BE2C (cell line): ENCODE measurements around the gene PA2G4.

ENCODE experiments used
- DNase-seq: peaks from one replicate; pipeline ENCODE4 v3.0.0-alpha.2; 2020
- H3K27me3 ChIP-seq: fragments of 250-450 bp; sonication (Bioruptor Pico); 2 replicates; pipeline ENCODE4 v1.5.1; 2020; ENCODE audit warnings: mild to moderate bottlenecking
- H3K36me3 ChIP-seq: fragments of 250-450 bp; sonication (Bioruptor Pico); 2 replicates; pipeline ENCODE4 v1.5.1; 2020; ENCODE audit warnings: mild to moderate bottlenecking
- H3K4me1 ChIP-seq: fragments of 250-450 bp; sonication (Bioruptor Pico); 2 replicates; pipeline ENCODE4 v1.5.1; 2020
- H3K4me3 ChIP-seq: 2 replicates; pipeline ENCODE4 v1.5.1; 2011; ENCODE audit warnings: low read depth, low read length
- H3K9me3 ChIP-seq: fragments of 250-450 bp; sonication (Bioruptor Pico); 2 replicates; pipeline ENCODE4 v1.5.1; 2020
- TF ChIP-seq, protein P1 (sequence below): IDR thresholded peaks from 2 replicates; pipeline ENCODE4 v1.5.1; 2012; ENCODE audit warnings: mild to moderate bottlenecking, low read depth, low read length

Gene PA2G4

DNA sequence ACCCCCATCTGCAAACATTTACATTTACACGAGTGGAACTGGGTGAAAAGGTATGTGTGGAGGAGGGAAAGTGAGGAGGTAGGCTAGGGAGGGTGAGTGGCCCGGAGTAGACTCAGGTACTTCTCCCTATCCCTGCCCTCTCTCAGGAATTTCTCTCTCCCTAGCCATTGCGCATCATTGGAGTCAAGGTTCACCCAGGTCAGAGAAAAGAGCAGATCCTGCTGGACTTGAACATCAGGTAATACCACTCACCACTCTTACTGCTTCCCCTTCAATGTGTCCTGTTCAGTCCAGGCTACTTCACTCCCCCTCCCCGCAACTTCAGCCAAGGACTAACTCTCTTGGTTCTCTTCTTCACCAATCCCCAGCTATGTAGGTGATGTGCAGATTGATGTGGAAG, 26.5 kb downstream of the PA2G4 start:
- Histone ChIP-seq H3K4me1 (peaks cover 11% of the 10 kb centered on the region), H3K4me3 (no peak overlapping the region), H3K9me3 (no peaks in the 10 kb centered on the region), H3K27me3 (no peaks in the 10 kb centered on the region), H3K36me3 (peaks cover 42% of the 10 kb centered on the region)
- TF ChIP-seq, protein P1, sequence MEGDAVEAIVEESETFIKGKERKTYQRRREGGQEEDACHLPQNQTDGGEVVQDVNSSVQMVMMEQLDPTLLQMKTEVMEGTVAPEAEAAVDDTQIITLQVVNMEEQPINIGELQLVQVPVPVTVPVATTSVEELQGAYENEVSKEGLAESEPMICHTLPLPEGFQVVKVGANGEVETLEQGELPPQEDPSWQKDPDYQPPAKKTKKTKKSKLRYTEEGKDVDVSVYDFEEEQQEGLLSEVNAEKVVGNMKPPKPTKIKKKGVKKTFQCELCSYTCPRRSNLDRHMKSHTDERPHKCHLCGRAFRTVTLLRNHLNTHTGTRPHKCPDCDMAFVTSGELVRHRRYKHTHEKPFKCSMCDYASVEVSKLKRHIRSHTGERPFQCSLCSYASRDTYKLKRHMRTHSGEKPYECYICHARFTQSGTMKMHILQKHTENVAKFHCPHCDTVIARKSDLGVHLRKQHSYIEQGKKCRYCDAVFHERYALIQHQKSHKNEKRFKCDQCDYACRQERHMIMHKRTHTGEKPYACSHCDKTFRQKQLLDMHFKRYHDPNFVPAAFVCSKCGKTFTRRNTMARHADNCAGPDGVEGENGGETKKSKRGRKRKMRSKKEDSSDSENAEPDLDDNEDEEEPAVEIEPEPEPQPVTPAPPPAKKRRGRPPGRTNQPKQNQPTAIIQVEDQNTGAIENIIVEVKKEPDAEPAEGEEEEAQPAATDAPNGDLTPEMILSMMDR, result no peak
- DNase-seq, result no peak

DNA sequence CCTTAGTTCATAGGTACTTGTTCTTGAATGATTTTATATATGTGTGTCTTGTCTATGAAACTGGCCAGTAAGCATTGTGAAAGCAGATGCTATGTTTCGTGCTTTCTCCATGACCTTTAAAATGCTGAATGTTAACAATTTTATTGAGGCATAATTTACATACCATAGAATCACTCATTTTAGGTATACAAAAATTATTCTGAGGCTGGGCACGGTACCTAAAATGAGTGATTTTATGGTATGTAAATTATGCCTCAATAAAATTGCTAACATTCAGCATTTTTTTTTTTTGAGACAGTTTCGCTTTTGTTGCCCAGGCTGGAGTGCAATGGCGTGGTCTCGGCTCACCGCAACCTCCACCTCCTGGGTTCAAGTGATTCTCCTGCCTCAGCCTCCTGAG, 30.5 kb downstream of the PA2G4 start:
- no peak for DNase-seq
- peaks cover 70% of the 10 kb centered on the region for H3K36me3 ChIP-seq
- no peak overlapping the region for H3K4me3 ChIP-seq
- no peaks in the 10 kb centered on the region for H3K4me1 ChIP-seq
- H3K27me3 ChIP-seq, result no peaks in the 10 kb centered on the region
- TF ChIP-seq, protein P1, result no peak
- no peaks in the 10 kb centered on the region for H3K9me3 ChIP-seq

DNA sequence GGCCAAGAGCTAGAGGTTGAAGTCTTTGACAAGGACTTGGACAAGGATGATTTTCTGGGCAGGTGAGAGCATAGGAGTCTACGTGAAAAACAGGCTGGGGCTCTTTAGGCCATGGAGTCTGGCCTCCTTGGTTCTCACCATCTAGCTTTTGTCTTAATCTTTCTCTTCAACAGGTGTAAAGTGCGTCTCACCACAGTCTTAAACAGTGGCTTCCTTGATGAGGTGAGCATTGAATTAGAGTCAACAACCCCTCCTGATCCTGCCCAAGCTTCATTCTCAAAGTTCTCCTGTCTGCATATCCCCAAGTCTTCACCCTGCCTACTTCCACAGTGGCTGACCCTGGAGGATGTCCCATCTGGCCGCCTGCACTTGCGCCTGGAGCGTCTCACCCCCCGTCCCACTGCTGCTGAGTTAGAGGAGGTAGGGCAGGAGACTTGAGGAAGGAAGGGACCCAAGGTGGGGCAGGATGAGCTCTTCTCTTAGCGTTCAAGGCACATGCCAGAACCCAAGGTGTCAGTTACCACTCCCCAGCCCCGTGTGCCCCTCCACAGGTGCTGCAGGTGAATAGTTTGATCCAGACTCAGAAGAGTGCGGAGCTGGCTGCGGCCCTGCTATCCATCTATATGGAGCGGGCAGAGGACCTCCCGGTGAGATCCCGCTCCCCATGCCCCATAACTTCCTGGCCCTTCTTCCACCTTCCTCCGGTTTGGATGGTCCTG, 33.7 kb downstream of the PA2G4 start:
- no peaks in the 10 kb centered on the region for H3K4me1 ChIP-seq
- no peaks in the 10 kb centered on the region for H3K27me3 ChIP-seq
- TF ChIP-seq, protein P1, result no peak
- H3K9me3 ChIP-seq, result no peaks in the 10 kb centered on the region
- DNase-seq, result no peak
- H3K4me3 ChIP-seq, result no peak overlapping the region
- peaks cover 67% of the 10 kb centered on the region for H3K36me3 ChIP-seq

DNA sequence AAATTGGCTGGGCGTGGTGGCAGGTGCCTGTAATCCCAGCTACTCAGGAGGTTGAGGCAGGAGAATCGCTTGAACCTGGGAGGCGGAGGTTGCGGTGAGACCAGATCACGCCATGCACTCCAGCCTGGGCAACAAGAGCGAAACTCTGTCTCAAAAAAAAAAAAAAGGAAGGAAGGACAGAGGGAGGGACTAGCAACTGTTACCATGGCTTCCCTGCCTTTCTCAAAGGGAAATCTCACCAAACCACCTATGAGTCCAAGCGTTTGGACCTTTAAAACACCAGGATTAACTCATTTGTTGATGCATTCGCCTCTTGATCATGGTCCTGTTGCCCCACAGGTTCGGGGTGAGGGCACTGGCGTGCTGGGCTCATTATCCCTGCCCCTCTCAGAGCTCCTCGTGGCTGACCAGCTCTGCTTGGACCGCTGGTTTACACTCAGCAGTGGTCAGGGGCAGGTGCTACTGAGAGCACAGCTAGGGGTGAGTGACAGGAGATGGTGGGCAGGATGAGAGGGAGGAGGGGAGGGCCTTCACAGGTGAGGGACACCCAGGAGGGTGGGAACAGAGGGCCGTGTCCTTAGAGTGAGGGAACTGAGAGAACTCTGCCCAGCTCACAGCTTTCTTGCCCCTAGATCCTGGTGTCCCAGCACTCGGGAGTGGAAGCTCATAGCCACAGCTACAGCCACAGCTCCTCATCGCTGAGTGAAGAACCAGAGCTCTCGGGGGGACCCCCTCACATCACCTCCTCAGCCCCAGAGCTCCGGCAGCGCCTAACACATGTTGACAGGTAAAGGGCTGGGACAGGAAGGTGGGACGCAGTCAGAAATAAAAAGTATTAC, 37.8 kb downstream of the PA2G4 start:
- H3K36me3 ChIP-seq, result peaks cover 64% of the 10 kb centered on the region
- TF ChIP-seq, protein P1, result no peak
- H3K4me3 ChIP-seq, result no peak overlapping the region
- DNase-seq, result no peak
- H3K27me3 ChIP-seq, result no peaks in the 10 kb centered on the region
- H3K9me3 ChIP-seq, result no peaks in the 10 kb centered on the region
- H3K4me1 ChIP-seq, result no peaks in the 10 kb centered on the region

DNA sequence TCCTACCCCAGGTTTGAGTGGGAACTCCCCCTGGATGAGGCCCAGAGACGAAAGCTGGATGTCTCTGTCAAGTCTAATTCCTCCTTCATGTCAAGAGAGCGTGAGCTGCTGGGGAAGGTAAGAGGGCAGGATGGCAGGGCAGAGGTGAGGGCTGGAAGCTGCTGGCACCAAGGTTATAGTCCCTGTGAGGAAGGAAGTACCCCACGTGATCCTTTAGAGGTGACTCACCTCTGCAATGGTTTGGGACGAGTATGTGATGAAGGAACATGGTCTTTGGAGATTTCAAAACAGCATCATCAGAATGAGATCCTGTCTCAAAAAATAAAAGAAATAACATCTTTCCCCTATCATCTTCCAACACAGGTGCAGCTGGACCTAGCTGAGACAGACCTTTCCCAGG, 38.9 kb downstream of the PA2G4 start:
- no peaks in the 10 kb centered on the region for H3K4me1 ChIP-seq
- H3K4me3 ChIP-seq, result no peak overlapping the region
- peaks cover 54% of the 10 kb centered on the region for H3K36me3 ChIP-seq
- H3K9me3 ChIP-seq, result no peaks in the 10 kb centered on the region
- DNase-seq, result no peak
- TF ChIP-seq, protein P1, result no peak
- no peaks in the 10 kb centered on the region for H3K27me3 ChIP-seq

DNA sequence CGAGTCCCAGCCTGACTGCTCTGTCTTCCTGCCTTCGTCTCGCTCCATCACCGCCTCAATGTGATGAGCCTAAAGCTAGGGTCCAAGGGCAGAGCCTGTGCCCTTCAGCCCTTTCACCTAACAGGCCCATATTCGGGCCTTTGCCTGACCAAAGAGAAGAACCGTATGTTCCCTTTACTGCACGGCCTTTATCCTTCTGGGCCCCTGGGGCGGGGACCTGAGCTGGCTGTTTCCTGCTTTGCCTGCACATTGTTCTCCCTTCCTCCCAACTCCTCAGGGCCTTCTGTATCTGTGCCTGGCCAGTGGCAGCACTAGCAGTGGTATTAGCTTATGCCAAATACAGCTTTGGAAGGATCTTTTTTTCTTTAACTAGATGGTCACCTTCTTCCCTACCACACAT, 39.5 kb downstream of the PA2G4 start:
- peaks cover 48% of the 10 kb centered on the region for H3K36me3 ChIP-seq
- H3K9me3 ChIP-seq, result no peaks in the 10 kb centered on the region
- TF ChIP-seq, protein P1, result no peak
- no peak overlapping the region for H3K4me3 ChIP-seq
- H3K4me1 ChIP-seq, result no peaks in the 10 kb centered on the region
- no peaks in the 10 kb centered on the region for H3K27me3 ChIP-seq
- no peak for DNase-seq
